NCI-H2196 treated with DMSO at 0.1 percent for 48 hours (cell line): ENCODE results near the gene SLC17A8.
"Not testable (repeated sequence)": the region's sequence is repeated elsewhere in the genome, so short reads cannot be mapped to it uniquely, and the experiment has no call there.

Experiments used
- DNase-seq: peaks from one replicate; lab custom pipeline; 2025; ENCODE audit not compliant: unreplicated experiment; lab: John Stamatoyannopoulos, UW

The SLC17A8 gene

GRCh38 chr12:100422646-100423045, 65.8 kb downstream of the SLC17A8 start:
- no peak for DNase-seq

GRCh38 chr12:100426145-100426544, 69.3 kb downstream of the SLC17A8 start:
- DNase-seq = no peak

- no peak for DNase-seq
These were observed 70.2 kb downstream of the SLC17A8 start for GRCh38 chr12:100427078-100427477.

DNA sequence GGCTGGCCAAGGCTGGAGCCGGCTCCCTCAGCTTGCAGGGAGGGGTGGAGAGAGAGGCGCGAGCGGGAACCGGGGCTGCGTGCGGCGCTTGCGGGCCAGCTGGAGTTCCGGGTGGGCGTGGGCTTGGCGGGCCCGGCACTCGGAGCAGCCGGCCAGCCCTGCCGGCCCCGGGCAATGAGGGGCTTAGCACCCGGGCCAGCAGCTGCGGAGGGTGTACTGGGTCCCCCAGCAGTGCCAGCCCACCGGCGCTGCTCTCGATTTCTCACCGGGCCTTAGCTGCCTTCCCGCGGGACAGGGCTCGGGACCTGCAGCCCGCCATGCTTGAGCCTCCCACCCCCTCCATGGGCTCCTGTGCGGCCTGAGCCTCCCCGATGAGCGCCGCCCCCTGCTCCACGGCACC, 73.4 kb downstream of the SLC17A8 start:
- DNase-seq = not testable (repeated sequence)

GRCh38 chr12:100433701-100434100, 76.8 kb downstream of the SLC17A8 start:
- no peak for DNase-seq

DNA sequence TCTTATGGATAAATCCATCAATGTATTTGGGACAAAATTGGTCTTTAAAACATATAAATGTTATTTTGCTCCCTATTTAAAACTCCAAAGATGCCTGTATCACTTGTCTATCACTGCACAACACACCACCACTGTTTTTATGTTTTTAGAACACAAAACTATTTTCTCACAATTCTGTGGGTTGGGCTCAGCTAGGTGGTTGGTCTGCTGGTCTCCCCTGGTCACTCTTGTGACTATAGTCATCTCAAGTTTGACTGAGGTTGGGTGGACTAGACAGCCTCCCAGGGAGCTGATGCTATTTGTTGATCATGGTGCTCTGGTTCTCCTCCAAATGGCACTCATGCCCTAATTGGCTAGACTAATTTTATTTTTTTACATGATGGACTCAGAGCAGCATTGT, 77.3 kb downstream of the SLC17A8 start:
- no peak for DNase-seq

DNA sequence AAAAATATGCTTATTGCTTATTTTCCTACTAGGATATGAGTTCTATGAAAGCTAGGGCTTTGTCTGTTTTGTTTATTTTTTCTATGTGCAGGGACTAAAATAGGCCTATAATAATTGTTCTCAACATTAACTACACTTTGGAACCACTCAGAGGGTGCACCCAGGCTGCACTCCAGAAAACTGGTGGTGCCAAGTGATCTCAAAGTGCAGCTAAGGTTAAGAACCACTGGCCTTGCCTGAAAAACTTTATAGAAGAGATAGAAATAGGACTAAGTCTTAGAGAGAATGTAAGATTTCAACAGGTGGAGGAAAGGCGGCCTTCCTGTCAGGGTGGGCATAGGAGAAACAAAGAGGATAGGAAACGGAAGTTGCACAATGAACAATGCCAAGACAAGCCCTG, 79.1 kb downstream of the SLC17A8 start:
- no peak for DNase-seq

DNA sequence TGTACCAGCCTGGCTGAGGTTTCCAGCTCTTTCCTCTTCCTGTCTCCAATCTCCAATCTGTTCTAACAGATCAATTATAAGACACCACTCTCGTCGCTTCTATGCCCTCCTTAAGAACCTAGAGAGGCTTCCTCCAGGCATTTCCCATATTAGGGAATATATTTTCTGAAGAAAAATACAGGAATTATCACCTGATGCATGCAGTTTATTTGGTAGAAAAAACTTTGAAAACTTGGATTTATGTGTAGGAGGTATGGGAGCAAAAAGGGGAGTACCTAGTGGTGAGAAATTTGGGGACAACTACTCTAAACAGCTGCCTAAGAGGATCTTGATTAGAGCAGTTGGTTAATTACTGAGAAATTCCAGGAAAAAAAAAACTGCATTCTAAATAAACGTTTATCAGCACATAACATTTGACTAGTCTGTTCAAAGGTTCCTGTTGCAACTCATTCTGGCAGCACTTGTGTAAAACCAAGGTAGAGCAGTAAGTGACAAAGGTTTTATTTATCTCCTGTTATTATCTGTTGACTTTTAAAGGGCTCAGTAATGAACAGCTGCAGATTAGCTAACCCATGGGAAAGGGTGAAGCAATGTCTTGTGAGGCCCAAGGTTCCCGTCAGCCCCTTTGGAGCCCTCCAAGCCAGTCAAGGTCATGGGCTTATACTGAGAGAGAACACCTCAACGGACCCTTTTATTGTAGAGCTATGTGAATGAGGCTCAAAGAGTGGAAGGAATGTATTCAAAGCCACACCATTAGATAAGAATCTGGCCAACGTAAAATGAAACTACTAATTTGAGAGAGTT, 80.4 kb downstream of the SLC17A8 start:
- DNase-seq = no peak

DNA sequence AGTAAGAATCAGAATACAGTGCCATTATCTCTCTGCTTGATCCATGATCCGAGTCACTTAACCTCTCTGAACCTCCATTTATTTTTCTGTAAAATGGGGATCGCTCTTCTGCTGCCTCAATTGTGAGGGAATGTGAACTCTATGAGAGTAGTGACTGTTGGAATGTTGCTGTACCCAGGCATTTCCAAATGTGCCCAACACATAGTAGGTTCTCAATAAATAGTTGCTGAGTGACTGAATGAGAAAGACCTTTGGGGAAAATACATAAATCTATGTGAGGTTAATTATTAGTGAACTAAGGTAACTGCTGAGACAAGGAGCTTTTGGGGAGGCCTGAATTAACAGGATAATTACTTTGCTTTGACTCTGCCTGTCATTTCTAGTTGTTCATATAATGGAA, 82.9 kb downstream of the SLC17A8 start:
- no peak for DNase-seq

DNA sequence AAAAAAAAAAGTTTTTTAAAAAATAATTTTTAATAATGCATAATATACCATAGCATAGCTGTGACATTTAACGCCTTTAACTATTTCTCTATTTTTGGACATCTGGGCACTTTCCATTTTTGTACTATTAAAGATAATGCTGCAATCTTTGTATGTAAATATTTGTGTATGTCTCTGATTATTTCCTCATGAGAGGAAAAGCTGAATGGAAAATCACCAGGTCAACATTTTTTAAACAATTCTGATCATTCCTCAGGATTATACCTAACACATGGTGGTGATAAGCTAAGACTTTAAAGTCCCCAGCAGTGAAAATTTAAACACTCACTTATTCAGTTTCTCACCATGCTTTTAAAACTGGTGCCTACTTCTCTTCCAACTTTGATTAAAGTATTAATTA, 85.5 kb downstream of the SLC17A8 start:
- no peak for DNase-seq

GRCh38 chr12:100443434-100443833, 86.6 kb downstream of the SLC17A8 start:
- no peak for DNase-seq

DNA sequence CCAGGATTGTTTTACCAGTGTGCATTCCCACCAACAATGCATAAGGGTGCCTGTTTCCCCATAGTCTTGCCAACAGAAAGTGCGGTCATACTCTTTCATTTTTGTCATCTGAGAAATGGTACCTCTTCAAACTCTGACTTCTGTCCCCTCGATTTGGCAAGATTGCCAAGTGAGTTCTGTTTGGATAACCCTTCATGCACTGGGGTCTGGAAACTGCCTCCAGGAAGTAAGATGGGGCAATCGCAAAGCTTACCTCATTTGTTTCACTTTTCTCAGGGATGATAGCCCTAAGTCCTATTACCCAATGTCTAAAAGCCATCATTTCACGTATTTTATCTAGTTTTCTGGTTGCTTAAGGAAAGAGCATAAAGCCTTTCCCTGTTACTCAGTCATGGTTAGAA, 88.2 kb downstream of the SLC17A8 start:
- DNase-seq = no peak

DNA sequence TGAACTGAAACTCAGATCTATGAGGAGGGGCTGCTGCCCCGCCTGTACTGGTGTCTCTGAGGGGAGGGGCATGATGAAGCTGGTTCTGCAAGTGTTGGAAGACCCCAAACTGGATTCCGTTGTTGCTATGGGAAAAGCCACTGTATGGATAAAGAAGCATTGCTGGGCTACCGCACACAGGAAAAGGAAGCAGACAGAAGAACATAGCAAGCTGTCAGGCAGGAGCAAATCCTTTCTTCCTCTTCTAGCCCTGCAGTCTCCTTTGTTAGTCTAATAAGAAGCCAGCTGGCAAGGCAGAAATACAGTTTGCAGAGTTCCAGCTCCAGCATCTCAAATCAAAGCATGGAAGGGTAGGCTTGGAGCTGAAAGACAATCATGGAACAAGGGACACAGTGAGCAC, 90.5 kb downstream of the SLC17A8 start:
- DNase-seq = no peak

DNA sequence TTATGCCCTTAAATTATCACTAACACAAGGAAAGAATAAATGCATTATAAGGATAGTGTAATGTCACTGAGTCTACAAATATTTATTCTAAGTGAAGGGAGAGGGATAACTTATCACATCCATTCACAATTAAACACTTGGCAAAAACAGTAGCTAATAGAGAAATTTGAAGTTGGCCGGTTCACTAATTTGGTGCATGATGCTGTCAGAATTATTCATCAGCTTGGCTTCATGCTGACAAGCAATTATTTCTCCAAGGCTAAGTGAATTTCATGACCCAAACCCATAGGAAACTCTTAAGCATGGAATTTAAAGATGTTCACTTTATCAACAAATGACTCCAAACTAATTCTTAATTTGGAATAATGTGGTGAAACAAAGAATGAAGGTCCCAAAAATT, 91.8 kb downstream of the SLC17A8 start:
- no peak for DNase-seq

DNA sequence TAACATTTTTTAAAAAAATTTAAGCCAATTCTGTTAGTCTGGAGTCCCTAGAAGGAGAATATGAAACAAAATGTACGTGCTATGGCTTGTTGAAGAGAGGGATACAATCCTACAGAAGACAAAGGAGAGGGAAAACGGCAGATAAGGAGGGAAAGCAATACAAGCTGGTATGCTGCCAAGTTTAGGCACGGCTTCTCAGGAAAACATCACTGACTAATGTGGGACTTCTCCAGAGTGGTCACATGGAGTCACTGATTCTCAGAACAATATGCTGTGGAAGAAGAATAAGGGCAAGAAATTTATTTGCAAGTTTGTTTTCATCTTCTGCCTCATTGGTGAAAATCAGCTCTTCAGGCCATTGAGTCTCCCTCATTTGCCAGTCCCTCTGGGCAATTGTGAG, 93.9 kb downstream of the SLC17A8 start:
- no peak for DNase-seq

- DNase-seq = no peak
These were observed 97.1 kb downstream of the SLC17A8 start for GRCh38 chr12:100453951-100454350.

- DNase-seq = no peak
These were observed 99.0 kb downstream of the SLC17A8 start for GRCh38 chr12:100455896-100456295.

DNA sequence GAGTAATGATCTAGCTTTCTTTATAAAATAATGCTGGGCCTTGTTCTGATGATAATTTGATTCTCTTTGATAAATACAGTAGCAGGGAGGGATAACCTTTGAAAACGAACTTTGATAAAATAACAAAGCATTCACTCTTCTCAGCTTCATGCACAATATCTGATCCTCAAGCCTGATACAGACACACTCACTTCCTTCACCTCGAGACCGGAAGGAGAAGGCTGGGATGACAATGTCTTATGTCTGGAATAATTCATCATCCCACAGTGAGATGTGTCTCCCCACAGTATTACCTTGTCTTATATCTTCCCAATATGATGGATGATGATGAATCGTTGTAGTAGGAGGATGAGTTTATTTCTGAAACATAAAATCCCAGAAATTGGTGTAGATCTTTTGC, 101.3 kb downstream of the SLC17A8 start:
- no peak for DNase-seq

DNA sequence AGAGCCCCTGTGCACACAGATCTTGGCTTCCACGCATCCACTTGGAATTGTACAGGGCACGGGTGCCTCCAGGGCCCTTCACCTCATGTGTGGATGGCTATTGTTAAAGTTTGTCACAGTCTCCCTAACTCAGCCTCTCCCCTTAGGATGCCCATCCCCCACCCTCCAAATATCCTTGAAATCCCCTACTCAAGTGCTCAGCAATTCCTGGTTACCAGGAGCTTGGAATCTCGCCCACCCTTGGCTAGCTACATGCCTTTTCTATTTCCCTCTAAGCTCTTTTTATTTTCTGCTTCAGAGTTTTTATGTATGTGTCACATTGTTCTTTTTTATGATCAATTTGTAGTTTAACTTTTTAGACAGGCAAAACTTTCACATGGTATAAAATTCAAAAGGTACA, 103.8 kb downstream of the SLC17A8 start:
- no peak for DNase-seq

GRCh38 chr12:100461330-100461973, 104.6 kb downstream of the SLC17A8 start:
- no peak for DNase-seq

DNA sequence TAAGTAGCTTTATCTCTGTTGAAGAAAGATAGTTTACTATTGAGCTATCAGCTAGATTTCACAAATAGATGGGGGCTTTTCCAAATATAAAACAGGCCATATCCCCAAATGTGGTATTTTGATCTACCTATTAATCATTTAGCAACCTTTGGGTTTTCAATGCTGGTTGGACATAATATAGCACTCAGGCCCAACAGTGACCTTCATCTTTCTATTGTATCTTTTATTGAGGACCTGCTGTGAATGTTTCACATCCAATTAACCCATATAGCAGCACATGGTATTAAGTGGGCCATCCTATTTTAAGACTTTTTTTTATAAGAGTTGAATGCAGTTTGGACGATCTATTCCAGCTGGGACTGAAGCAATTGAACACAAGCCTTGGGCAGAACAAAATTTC, 106.8 kb downstream of the SLC17A8 start:
- DNase-seq = no peak

DNA sequence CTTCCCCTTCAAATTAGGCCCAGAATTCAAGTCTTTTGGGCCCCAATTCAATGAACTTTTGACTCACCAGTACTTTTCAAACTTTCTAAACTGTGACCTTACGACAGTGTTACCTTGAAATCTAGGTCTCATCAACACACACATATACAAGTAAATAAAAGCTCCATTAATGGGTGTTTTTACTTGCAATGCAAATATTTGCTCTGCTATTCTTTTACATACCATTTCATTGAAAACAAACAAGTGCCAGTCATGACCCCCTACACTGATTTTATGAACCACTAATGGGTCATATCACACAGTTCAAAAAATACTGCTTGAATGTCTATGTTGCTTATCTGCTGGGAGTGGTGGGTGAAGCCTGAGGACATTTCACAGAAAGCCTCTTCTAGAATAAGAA, 107.7 kb downstream of the SLC17A8 start:
- DNase-seq = no peak

DNA sequence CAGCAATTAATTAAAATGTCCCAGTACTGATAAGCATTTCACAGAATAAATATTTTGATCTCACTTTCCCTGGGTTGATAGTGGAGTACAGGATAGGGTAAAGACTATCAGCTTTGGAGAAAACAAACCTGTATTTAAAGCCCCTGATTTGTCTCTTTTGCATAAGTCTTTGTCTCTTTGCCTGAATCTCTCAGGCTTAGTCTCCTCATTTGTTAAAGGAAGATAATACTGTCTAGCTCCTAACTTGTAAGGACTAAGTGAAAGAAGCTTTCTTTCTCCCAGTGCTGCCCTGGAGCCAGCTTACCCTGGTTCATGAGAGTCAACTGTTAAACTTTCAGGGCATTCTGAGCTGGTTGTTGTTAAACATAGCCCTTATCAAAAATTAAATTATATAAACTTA, 111.3 kb downstream of the SLC17A8 start:
- DNase-seq = no peak
